ENCODE measurements around the gene CNTNAP2.

GRCh38 chr7:148147438-148147837, 2030.8 kb downstream of the CNTNAP2 start:
- TF ChIP-seq FOXP1 (IDR thresholded peaks at IDR 0.05) (no peak), FOXP1 (CRISPR knock-in tag; IDR thresholded peaks at IDR 0.05) (no peak), FOXM1 (CRISPR knock-in tag; IDR thresholded peaks at IDR 0.05) (no peak), HNRNPUL1 (IDR thresholded peaks at IDR 0.05; ENCODE audit: low read depth, low read length) (no peak), ATF6 (CRISPR knock-in tag; conservative IDR thresholded peaks at IDR 0.05) (no peak), ZNF17 (CRISPR knock-in tag; IDR thresholded peaks at IDR 0.05) (no peak), ZNF281 (CRISPR knock-in tag; IDR thresholded peaks at IDR 0.05; ENCODE audit: borderline replicate concordance) (no peak), KDM5A (IDR thresholded peaks at IDR 0.05; ENCODE audit: borderline replicate concordance, low read length) (no peak), CTCF (CRISPR knock-in tag; IDR thresholded peaks at IDR 0.05) (no peak), RNF2 (conservative IDR thresholded peaks at IDR 0.05; ENCODE audit: low read depth) (no peak), KAT8 (CRISPR knock-in tag; IDR thresholded peaks at IDR 0.05) (no peak), MTF1 (CRISPR knock-in tag; IDR thresholded peaks at IDR 0.05) (no peak)
